Thyroid gland (tissue), 4 donors: ENCODE results near the gene NCKAP5. TPM values are rescaled to one million over a fixed set of nuclear protein-coding genes. Genes with fewer than 3 reads are reported as not detected.

Source experiments
- DNase-seq, 2 donors: peaks; one replicate each; pipeline ENCODE4 v3.0.0-alpha.2; 2019
- H3K27ac ChIP-seq, 3 donors: fragments of 200-600 bp; sonication (generic); 1 replicate in 2 of 3; 2 replicates in 1 of 3; pipeline ENCODE4 v1.5.1; 2016 to 2019; ENCODE audit warnings: mild to moderate bottlenecking in 1 of 3, moderate library complexity in 1 of 3
- H3K27me3 ChIP-seq: fragments of 200-600 bp; sonication (generic); one replicate; pipeline ENCODE4 v1.5.1; 2019
- H3K36me3 ChIP-seq, 2 donors: fragments of 200-600 bp; sonication (generic); one replicate each; pipeline ENCODE4 v1.5.1; 2016 to 2019
- H3K4me1 ChIP-seq, 2 donors: fragments of 200-600 bp; sonication (generic); one replicate each; pipeline ENCODE4 v1.5.1; 2017 to 2019
- H3K4me3 ChIP-seq, 3 donors: fragments of 200-600 bp; sonication (generic); replicated peaks in 1 of 3; 1 replicate in 2 of 3; 2 replicates in 1 of 3; pipeline ENCODE4 v1.5.1; 2016; ENCODE audit warnings: mild to moderate bottlenecking in 1 of 3
- H3K9me3 ChIP-seq: fragments of 200-600 bp; sonication (generic); one replicate; pipeline ENCODE4 v1.5.1; 2017
- POLR2A ChIP-seq, 2 donors: fragments of 450-650 bp; IDR thresholded peaks; one replicate each; pipeline ENCODE4 v1.6.1; 2017; ENCODE audit warnings: antibody characterized with exemption in 2 of 2, mild to moderate bottlenecking in 2 of 2, moderate library complexity in 1 of 2
- WGBS, 2 donors: methylation state at CpG; one replicate each; pipeline ENCODE4 v1.1.5; 2017; 5-methylcytosine and 5-hydroxymethylcytosine counted together
- intact Hi-C: fragments of 100-400 bp; cut with DNase I; formaldehyde crosslinking; loops from one replicate; pipeline ENCODE4 v1.15.1; 2023
- total RNA-seq, 4 donors: library from RNA; depleted of rRNA; stranded (reverse); fragments of >200 nt; gene quantifications; one replicate each; pipeline ENCODE4 v1.2.3, GENCODE V29; 2016
- TF ChIP-seq, protein P1 (sequence below), 6 experiments: fragments of 200-600 bp in 3 of 6; fragments of 450-650 bp in 3 of 6; sonication (generic) in 3 of 6; IDR thresholded peaks; one replicate each; pipeline ENCODE4 v1.5.1; 2016 to 2019; ENCODE audit warnings: antibody characterized with exemption in 6 of 6, mild to moderate bottlenecking in 2 of 6, inconsistent platforms in 1 of 6, moderate library complexity in 1 of 6

Gene NCKAP5
- total RNA-seq, 4 donors from 2014 or later = 0.45 to 1.2 (median 0.76) TPM

DNA sequence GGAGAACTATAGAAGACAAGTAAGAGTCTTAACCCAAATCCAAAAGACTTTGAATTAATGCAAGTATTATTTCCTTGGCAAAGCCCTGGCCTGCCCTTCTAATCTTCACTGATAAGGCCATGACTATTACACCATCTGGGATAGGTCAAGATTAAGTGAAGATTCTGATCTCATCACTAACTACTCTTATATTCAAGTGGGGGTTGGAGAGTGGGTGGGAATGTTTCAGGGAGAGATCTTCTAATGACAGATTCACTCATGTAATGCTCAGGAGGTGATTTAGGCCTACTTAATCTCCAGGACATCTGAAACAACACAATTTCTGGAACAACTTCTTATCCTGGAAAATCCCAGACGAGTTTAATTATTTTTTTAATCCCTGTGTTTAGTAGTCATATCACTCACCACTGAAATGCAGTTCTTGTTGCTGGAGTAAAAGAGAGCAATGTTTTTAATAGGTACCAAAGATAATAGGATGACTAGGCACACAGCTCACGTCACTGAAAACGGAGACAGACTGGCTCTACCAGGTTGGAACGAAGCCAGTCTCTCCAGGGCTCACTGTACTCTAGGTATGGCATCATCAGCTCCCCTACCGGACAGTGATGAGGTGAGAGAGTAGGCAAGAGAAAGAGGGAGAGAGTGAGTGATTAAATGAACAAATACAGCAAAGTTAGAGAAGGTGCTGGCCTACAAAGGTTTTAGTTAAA is 133.1 kb downstream of the NCKAP5 start:
- H3K4me3 ChIP-seq = no peak overlapping the region
- H3K27me3 ChIP-seq = no peaks in the 10 kb centered on the region
- peak overlapping the region in 1 of 3 donors; percentile 22 for H3K27ac ChIP-seq
- TF ChIP-seq, protein P1, sequence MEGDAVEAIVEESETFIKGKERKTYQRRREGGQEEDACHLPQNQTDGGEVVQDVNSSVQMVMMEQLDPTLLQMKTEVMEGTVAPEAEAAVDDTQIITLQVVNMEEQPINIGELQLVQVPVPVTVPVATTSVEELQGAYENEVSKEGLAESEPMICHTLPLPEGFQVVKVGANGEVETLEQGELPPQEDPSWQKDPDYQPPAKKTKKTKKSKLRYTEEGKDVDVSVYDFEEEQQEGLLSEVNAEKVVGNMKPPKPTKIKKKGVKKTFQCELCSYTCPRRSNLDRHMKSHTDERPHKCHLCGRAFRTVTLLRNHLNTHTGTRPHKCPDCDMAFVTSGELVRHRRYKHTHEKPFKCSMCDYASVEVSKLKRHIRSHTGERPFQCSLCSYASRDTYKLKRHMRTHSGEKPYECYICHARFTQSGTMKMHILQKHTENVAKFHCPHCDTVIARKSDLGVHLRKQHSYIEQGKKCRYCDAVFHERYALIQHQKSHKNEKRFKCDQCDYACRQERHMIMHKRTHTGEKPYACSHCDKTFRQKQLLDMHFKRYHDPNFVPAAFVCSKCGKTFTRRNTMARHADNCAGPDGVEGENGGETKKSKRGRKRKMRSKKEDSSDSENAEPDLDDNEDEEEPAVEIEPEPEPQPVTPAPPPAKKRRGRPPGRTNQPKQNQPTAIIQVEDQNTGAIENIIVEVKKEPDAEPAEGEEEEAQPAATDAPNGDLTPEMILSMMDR (IDR thresholded peaks at IDR 0.05) = peak in 3 of 6 experiments; percentile 17 to 31 (median 27)
- TF ChIP-seq POLR2A (IDR thresholded peaks at IDR 0.05) = no peak
- H3K4me1 ChIP-seq = peaks cover 11% of the 10 kb centered on the region in 2 donors
- intact Hi-C loops = no loop called here
- H3K9me3 ChIP-seq = no peaks in the 10 kb centered on the region
- peak; percentile 69 to 80 for DNase-seq
- 35 to 38% methylated on average over 5 of the region's 5 CpGs for WGBS, 2 donors
- no peaks in the 10 kb centered on the region for H3K36me3 ChIP-seq

DNA sequence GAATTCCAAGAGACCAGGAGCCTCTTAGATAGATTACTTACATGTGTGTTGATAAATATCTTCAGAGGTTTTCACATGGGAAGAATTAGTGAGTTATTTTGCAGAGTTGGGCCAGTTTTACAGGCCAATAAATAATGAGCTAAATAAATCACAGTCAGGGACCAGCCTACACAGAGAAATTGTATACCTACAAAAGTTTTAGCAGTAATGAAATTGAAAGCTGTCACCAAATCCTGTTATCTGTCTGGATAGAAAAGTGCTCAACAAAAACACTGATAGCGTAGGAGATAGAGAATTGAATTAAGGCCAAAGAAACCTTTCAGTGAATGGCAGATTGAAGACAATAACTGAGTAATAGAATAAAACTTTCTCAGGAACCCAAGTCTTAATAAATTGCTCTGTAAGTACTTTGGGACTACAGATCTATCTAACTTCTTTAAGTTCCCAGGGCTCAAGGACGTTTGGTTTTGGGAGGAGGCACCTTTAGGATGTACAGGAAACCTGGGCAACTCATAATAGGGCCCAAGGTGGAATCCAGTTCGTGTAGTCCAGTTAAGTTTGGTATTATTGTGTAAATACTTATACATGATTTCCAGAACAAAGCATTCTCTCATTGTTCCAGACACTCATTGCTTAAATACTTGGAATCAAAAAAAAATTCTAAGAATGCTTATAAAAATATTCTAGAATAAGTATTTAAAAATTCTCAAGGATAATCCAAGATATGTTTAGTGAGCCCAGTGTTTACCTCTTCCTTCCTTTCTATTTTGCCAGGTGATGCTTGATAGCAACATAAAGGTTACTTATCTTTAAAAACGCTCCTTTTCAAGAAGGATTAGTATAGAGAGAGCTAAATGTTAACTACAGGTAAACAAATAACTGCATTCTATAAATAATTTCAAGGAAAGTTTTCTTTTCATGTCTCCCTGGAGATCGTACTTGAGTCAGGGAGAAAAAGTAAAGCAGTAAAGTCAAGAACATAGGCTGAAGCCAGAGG is 134.5 kb downstream of the NCKAP5 start:
- H3K36me3 ChIP-seq = no peaks in the 10 kb centered on the region
- no peak for DNase-seq
- no peak overlapping the region for H3K4me3 ChIP-seq
- intact Hi-C loops = no loop called here
- TF ChIP-seq POLR2A (IDR thresholded peaks at IDR 0.05) = no peak
- TF ChIP-seq, protein P1 (IDR thresholded peaks at IDR 0.05) = no peak
- no peaks in the 10 kb centered on the region for H3K27me3 ChIP-seq
- H3K27ac ChIP-seq = no peak overlapping the region
- H3K4me1 ChIP-seq = peaks cover 11% of the 10 kb centered on the region in 2 donors
- H3K9me3 ChIP-seq = no peaks in the 10 kb centered on the region
- WGBS, 2 donors = 71 to 79% methylated on average over 5 of the region's 5 CpGs

DNA sequence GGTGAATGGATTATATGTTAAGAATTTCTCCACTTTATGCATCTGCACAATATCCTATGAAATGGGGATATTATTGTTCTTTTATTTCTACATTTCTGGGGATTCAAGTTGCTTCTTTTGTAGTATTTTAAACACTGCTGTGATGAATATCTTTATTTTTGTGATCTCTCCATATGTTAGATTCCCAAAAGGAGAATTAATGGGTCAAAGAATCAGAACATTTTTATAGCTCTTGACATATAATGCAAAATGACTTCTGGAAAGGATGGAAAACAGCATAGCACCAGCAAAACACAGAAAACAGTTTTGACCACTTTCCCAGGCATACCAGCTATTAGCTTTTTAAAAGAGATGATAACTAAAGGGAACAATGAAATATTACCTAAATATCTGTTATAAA is 135.5 kb downstream of the NCKAP5 start:
- no peaks in the 10 kb centered on the region for H3K36me3 ChIP-seq
- no peak for DNase-seq
- H3K27ac ChIP-seq = no peak overlapping the region
- H3K4me1 ChIP-seq = peaks cover 8 to 11% of the 10 kb centered on the region in 2 donors
- TF ChIP-seq, protein P1 (IDR thresholded peaks at IDR 0.05) = no peak
- TF ChIP-seq POLR2A (IDR thresholded peaks at IDR 0.05) = no peak
- intact Hi-C loops = no loop called here
- H3K27me3 ChIP-seq = no peaks in the 10 kb centered on the region
- no peaks in the 10 kb centered on the region for H3K9me3 ChIP-seq
- H3K4me3 ChIP-seq = no peak overlapping the region

- no peak overlapping the region for H3K27ac ChIP-seq
- no peaks in the 10 kb centered on the region for H3K27me3 ChIP-seq
- TF ChIP-seq POLR2A (IDR thresholded peaks at IDR 0.05) = no peak
- TF ChIP-seq, protein P1 (IDR thresholded peaks at IDR 0.05) = no peak
- no peak for DNase-seq
- intact Hi-C loops = no loop called here
- H3K36me3 ChIP-seq = no peaks in the 10 kb centered on the region
- H3K4me1 ChIP-seq = peaks cover 6 to 11% of the 10 kb centered on the region in 2 donors
- H3K4me3 ChIP-seq = no peak overlapping the region
- no peaks in the 10 kb centered on the region for H3K9me3 ChIP-seq
- 65 to 72% methylated on average over 4 of the region's 4 CpGs for WGBS, 2 donors
Observed at GRCh38 chr2:133431289-133431688, 137.0 kb downstream of the NCKAP5 start.
